ENCODE data around the gene ZMIZ1.
"Not testable (repeated sequence)": the region's sequence is repeated elsewhere in the genome, so short reads cannot be mapped to it uniquely, and the experiment has no call there.

ZMIZ1 gene

GRCh38 chr10:79266543-79267312 is 198.0 kb downstream of the ZMIZ1 start:
- DNase-seq (ENCODE audit: low spot score): no peak

DNA sequence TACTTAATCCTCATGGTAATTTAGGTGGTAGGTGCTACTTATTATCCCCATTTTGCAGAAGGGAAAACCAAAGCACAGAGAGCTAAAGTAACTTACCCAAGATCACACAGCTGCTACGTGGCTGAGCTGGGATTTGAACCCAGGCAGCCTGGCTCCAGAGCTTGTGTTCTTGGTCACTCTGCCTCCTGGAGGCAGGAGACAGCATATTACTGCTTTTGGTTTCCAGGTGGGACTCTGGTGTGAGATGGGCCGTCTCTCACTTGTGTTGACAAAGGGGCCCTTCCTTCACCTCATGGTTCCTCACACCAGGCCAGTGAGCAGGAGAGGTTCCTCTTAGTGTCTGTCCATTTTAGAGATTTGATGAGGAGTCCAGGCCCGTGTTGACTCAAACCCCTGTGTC is 198.7 kb downstream of the ZMIZ1 start:
- DNase-seq (ENCODE audit: low spot score): no peak

- DNase-seq (ENCODE audit: low spot score): no peak
Measured at GRCh38 chr10:79268161-79268601, 199.4 kb downstream of the ZMIZ1 start.

GRCh38 chr10:79268742-79269141 is 200.0 kb downstream of the ZMIZ1 start:
- DNase-seq (ENCODE audit: low spot score): no peak

- DNase-seq (ENCODE audit: low spot score): no peak
Measured at GRCh38 chr10:79269443-79269842, 200.7 kb downstream of the ZMIZ1 start.

GRCh38 chr10:79269969-79270368 is 201.2 kb downstream of the ZMIZ1 start:
- no peak for DNase-seq (ENCODE audit: low spot score)

- DNase-seq (ENCODE audit: low spot score): no peak
Measured at GRCh38 chr10:79270466-79271246, 201.9 kb downstream of the ZMIZ1 start.

DNA sequence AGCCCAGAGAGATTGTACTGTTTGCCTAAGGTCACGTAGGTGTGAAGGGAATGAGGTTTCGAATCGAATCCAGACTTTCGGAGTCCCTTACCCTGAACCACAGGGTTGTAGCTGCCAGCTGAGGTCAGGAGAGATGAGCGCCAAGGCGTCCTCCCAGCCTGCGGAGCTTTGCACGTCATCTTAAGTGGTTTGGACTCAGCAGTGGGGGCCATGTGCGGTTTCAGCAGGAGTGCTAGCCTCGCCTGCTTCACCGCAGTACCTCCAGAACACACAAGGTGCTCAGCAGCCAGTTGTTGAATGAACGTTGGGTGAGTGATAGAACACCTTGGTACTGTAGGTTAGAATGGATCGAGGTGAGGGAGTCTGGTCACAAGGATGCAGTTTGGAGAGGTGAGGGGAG is 203.6 kb downstream of the ZMIZ1 start:
- no peak for DNase-seq (ENCODE audit: low spot score)

- DNase-seq (ENCODE audit: low spot score): no peak
Measured at GRCh38 chr10:79273604-79274003, 204.8 kb downstream of the ZMIZ1 start.

GRCh38 chr10:79274279-79275104 is 205.7 kb downstream of the ZMIZ1 start:
- no peak for DNase-seq (ENCODE audit: low spot score)

GRCh38 chr10:79275105-79275430 is 206.3 kb downstream of the ZMIZ1 start:
- no peak for DNase-seq (ENCODE audit: low spot score)

DNA sequence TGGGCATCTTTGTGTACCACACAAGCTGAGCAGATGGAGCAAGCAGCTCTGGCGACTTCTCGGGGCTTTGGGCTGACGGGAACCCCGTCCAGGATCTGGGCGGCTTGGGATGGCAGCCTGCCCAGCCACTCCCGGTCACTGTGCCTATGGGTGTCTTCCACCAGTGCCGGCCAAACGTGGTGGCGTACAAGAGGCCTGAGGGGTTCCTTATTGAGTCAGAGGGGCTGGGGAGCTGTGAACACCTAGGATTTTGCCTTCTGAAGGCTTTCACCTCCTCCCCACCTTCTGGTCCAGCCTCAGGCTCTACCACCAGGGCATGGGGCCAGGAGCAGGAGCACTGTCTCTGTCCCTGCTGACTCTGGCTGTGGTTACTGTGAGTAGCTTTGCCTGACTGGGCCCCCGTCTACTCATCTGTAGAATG is 206.7 kb downstream of the ZMIZ1 start:
- no peak for DNase-seq (ENCODE audit: low spot score)

GRCh38 chr10:79277579-79278269 is 209.0 kb downstream of the ZMIZ1 start:
- DNase-seq (ENCODE audit: low spot score): no peak

GRCh38 chr10:79279047-79279446 is 210.3 kb downstream of the ZMIZ1 start:
- DNase-seq (ENCODE audit: low spot score): not testable (repeated sequence)

GRCh38 chr10:79280956-79281355 is 212.2 kb downstream of the ZMIZ1 start:
- DNase-seq (ENCODE audit: low spot score): no peak

- no peak for DNase-seq (ENCODE audit: low spot score)
Measured at GRCh38 chr10:79282388-79282787, 213.6 kb downstream of the ZMIZ1 start.

DNA sequence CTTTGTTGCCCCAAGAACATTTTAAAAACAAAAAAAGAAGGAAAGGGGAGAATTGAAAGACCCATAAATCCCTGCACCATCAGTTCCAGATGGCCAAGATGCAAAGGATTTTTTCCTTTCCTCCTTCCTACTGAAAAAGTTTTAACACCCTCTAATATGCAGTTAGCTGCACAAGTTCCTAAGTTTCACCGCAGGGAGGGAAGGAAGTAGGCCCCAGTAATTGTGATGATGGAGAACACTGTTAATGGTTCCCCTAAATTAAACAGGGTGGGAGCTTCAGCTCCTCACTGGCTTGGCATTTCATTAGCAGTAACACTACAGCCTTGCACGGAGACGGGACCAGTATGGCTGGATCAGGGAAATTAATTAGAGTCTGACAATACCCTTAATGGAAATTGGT is 214.8 kb downstream of the ZMIZ1 start:
- no peak for DNase-seq (ENCODE audit: low spot score)

DNA sequence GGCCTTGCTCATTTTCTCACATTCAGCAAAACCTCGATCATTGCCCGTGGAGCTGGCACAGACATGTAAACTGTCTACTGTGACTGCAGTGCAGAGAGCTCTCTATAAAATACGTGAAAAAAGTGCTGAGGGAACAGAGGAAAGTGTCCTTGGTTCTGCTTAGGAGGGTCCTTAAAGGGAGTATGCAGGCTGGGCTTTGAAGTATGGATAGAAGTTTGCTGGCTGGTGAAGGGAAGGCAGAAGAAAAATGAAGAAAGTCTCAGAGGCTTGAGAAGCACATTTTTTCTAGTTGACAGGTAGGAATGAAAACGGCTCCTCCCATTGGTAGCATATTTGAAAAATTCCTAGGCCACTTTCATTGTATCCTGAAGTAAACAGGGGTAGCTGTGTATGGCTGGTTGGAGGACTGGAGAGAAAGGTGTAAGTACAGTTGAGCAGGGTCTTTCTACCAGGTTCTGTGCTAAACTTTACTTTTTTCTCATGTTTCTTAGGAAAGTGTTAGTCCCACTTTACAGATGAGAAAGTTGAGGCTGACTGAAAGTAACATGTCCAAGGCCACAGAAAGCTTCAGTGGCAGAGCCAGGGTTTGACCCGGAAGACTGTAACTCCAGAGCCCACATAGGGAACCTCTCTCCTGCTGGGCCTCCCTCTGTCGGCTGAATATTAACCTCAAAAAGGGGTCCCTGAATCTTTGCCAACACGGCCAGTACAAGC is 215.5 kb downstream of the ZMIZ1 start:
- no peak for DNase-seq (ENCODE audit: low spot score)

DNA sequence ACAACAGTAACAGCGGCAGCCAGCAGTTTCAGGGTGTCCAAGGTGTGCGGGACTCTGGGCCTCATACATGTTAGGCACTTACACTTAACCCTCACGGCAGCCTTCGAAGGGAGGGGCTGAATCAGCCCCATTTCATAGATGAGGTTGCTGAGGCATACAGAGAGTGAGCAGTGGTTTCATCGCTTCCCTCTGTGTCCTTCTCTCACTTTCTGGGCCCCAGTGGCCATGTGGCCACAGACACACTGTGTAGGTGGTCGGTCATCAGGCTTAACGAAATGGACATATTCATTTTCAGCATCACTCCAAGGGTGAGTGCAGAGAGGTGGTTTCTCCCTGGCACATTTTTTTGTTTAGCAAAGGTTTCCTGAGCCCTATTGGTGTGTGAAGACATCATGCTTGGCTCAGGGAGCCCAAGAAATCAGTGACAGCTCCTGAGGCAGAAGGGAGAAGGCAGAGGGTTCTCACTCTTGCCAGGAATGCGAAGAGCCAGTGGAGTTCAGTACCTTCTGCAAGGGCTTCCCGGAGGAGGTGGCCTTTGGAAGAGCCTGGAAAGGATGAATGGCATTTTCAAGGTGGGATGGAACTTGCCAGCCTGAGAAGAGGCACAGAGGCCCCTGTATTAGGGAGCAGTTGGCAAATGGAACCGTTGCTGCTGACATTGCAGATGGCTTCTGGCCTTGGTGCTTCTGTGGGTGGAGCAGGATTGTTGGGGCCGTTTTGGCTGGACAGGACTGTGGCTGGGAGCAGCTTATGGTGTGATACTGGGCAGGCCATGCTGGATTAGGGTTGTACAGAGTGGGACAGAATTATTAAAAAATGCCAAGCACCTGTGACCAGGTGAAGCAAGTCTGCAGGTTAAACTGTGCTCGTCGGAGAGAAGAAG is 216.8 kb downstream of the ZMIZ1 start:
- DNase-seq (ENCODE audit: low spot score): no peak

DNA sequence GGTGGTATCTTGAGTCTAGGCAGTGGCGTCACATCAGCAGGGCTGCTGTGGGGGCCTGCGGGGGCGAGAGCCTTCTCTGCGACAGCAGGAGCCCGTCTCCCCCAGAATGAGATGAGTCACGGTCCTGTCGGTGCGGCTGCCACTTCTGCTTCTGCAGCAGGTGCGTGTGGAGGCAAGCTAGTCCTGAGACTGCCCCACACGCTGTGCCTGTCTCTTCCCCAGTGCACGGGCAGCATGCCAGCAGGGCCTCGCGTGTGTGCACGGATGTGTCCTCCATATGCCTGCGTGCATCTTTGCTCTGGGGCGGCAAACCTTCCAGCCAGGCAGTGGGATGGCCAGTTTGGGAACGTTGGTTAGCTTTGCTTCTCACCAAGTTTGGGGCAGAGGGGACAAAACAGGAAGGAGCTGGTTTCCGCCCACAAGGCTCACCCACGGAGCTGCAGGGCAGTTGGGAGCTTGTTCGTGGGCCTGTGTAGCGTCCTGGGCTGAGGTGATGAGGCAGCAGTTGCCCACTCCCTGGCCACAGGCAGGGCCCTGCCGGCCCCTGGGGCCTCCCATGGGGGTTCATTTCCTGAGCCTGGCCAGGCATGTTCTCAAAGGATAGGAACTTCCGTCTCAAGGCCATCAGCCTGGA is 217.7 kb downstream of the ZMIZ1 start:
- no peak for DNase-seq (ENCODE audit: low spot score)
